ENCODE results near the gene GPX4.

Gene GPX4

GRCh38 chr19:1084024-1084868 lies 19.5 kb upstream of the GPX4 start:
- no peak for DNase-seq (ENCODE audit: low read depth in 2 of 2)

DNA sequence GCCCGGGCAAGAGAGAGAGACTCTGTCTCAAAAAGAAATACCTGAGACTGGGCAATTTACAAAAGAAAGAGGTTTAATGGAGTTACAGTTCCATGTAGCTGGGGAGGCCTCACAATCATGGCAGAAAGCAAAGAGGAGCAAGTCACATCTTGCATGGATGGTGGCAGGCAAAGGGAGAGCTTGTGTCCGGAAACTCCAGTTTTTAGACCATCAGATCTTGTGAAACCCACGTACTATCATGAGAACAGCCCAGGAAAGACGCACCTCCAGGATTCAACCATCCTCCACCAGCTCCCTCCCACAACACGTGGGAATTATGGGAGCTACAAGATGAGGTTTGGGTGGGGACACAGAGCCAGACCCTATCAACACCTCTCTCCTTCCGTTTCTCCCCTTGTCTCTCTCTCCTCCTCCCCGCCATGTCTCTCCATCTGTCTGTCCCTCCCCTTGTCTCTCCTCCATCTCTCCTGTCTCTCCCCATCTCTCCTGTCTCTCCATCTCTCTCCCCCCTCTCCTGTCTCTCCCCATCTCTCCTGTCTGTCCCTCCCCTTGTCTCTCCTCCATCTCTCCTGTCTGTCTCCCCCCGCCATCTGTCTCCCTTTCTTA lies 18.6 kb upstream of the GPX4 start:
- no peak for DNase-seq (ENCODE audit: low read depth in 2 of 2)

- DNase-seq (ENCODE audit: low read depth in 2 of 2), result no peak
Measured at GRCh38 chr19:1085676-1086442, 17.9 kb upstream of the GPX4 start.

DNA sequence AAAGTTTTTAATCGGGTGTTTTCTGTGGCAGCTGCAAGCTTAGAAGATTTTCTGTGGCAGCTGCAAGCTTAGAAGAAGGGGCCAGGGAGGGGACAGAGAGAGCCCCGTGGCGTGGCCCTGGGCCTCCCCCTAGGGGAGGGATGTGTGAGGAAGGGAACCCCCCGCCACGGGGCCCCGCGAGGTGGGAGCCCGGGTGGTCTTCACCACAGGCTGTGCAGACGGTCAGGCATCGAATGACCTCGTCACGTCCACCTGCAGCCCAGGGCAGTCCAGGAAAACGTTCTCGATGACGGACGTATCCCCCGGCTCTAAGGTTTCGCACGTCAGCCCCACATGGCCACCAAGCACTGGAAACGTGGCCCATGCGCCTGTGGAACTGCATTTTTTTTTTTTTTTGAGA lies 17.2 kb upstream of the GPX4 start:
- no peak for DNase-seq (ENCODE audit: low read depth in 2 of 2)

DNA sequence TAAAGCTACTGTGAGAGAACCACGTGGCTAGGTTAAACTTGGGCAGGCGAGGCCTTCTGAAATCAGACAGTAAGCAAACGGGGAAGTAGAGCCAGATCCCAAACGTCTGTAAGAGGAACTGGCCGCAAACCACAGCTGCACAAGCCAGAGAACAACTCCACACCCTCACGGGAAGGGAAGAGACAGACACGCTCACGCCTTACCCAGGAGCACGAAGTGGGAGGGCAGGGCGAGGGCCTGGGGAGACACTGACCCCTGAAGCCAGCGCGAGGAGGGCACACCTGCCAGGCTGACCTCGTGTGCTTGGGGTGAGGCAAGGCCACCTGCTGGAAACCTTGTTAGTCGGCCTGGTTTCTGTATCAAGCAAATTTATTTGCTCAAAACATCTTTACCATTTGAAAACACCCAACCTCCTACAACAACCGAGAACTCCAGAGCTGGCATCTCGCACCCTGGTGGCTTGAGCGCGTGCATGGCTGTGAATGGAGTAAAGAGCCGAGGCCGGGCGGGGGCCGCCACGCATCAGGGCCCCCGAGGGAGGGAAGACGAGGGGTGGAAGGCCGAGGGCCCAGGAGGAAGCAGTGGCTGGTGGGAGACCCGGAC lies 15.9 kb upstream of the GPX4 start:
- DNase-seq (ENCODE audit: low read depth in 2 of 2), result no peak

GRCh38 chr19:1088416-1089010 lies 15.3 kb upstream of the GPX4 start:
- no peak for DNase-seq (ENCODE audit: low read depth in 2 of 2)

- no peak for DNase-seq (ENCODE audit: low read depth in 2 of 2)
Measured at GRCh38 chr19:1089126-1089771, 14.5 kb upstream of the GPX4 start.

DNA sequence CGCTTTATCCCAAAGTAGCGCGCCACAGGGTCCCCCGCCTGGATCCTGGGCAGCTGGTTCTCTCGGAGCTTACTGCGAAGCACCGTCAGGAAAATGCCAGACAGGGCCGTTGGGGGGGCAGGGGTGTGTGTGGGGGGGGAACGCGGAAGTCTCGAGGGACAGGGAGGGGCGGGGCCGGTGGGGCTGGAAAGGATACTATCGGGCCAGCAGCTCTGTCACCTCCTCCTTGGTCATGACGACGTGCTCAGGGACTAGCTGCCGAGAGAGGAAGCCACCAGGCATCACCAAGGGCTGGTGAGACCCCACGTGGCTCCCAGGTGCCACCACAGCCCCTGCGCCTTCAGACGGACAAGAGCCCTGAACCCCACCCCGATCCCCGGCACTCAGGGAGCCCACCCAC lies 13.9 kb upstream of the GPX4 start:
- DNase-seq (ENCODE audit: low read depth in 2 of 2), result no peak

DNA sequence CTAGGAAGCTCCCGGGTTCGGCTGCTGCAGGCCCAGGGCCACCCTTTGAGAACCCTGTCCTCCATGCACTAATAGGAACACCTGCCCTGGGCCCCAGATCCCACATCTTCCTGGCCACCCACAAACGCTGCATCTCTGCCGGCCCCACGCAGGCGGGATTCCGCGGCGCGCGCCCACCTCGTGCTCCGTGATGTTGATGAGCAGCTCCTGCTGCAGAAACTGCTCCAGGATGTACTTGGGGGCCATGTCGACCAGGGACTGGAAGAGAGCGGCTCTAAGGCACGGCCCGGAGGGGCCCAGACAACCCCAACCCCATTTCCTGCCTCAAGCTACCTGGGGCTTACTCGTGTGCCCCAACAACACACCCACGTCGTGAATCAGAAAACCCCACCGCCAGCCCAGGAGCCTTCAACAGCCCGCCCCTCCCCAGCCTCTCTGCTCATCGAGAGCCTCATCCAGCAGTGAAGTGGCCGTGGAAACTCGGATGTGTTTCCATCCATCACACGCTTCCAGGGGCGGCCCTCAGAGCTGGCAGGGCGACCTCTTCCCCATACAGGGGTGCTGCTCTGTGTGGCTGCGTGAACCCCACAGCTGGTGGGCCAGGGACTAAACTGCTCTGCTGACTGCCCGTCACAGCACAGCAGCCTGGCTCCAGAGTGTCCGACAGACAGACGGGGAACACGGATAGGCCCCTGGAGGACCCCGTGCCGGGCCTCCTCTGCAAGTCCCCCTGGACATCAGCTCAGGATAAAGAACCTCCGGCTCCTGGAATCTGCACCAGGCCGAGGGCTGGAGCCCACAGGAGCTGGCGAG lies 12.9 kb upstream of the GPX4 start:
- DNase-seq (ENCODE audit: low read depth in 2 of 2), result no peak

- no peak for DNase-seq (ENCODE audit: low read depth in 2 of 2)
Measured at GRCh38 chr19:1091544-1092175, 12.1 kb upstream of the GPX4 start.

GRCh38 chr19:1093330-1093729 lies 10.5 kb upstream of the GPX4 start:
- DNase-seq (ENCODE audit: low read depth in 2 of 2), result no peak

DNA sequence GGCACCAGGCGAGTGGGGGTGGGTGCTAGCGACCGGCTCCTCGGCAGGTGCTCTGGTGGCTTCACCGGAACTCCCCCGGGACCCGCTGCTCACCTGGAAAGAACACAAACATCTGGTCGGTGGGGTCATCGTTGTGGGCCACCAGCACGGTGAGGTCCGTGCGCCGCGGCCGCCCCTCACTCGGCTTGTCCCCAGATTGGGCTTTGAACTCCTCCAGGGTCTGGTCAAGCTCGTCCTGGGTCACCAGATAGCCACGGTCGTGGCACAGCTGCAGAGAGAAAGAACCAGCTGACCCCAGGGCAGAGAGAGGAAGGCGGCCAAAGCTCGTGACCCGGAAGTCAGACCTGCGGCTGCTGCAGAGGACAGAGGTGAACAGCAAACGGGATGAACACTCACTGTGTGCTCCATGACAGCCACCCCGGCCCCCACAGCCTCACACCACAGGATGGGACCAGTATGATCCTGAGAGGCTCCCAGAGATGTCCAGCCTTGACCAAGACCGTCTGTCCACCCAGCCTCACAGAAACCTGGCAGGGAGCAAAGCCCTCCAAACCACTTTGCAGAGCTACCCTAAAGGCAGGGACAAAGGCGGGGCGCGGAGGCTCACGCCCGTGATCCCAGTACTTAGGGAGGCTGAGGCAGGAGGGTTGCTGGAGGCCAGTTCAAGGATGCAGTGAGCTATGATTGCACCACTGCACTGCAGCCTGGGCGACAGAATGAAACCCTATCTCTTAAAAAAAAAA lies 9.8 kb upstream of the GPX4 start:
- no peak for DNase-seq (ENCODE audit: low read depth in 2 of 2)

- no peak for DNase-seq (ENCODE audit: low read depth in 2 of 2)
Measured at GRCh38 chr19:1094655-1094977, 9.2 kb upstream of the GPX4 start.

- peak; percentile 95 to 97 for DNase-seq (ENCODE audit: low read depth in 2 of 2)
Measured at GRCh38 chr19:1094978-1095701, 8.7 kb upstream of the GPX4 start, which contains the start of gene POLR2E. Gene POLR2E, minus strand, starts transcription at chr19:1095375. Its CDS starts 60 bp downstream, at chr19:1095315.

DNA sequence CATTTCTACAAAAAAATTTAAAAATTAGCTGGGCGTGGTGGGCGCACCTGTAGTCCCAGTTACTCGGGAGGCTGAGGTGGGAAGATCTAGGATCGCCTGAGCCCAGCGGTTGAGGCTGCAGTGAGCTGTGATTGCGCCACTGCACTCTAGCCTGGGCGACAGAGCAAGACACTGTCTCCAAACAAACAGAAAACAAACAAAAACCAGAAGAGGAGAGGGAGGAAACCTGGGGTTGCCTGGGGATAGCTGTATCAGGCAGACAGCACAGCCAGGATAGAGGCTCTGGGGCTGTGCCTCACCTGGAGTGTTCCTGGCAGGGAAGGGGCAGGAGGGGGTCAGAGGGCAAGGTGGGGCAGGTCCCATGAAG lies 6.0 kb upstream of the GPX4 start:
- DNase-seq (ENCODE audit: low read depth in 2 of 2), result no peak

GRCh38 chr19:1098177-1099051 lies 5.4 kb upstream of the GPX4 start:
- no peak for DNase-seq (ENCODE audit: low read depth in 2 of 2)

DNA sequence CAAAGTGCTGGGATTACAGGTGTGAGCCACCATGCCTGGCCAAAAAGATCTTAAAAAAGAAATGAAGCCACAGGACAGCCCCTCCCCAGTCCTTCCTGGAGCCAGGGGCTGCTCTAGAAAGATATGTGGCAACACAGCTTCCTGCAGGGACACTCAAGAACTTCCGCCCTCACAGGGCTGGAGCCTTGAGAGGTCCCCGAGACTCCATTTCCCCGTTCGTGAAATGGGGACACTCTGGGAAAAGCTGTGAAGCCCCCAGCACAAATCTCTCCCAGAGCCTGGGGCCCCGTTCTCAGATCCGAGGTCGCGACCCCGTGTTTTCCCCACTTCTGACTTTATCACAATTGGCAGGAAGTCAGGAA lies 2.5 kb upstream of the GPX4 start:
- DNase-seq (ENCODE audit: low read depth in 2 of 2), result no peak
